Subcutaneous adipose tissue (tissue), 4 donors: ENCODE results near the gene AUTS2. TPM values are rescaled to one million over a fixed set of nuclear protein-coding genes. Genes with fewer than 3 reads are reported as not detected.

Experiments
- CTCF ChIP-seq: fragments of 450-650 bp; IDR thresholded peaks from one replicate; pipeline ENCODE4 v1.5.1; 2016; ENCODE audit warnings: low read depth, mild to moderate bottlenecking, control low read depth, antibody characterized with exemption, moderate library complexity
- total RNA-seq, 4 donors: library from RNA; depleted of rRNA; stranded (reverse); fragments of >200 nt; gene quantifications; one replicate each; pipeline ENCODE4 v1.1.0, GENCODE V29; 2016

The AUTS2 gene
- total RNA-seq, 4 donors from 2014 or later, result 22.4 to 46.9 (median 27.4) TPM

- TF ChIP-seq CTCF, result no peak
Measured at GRCh38 chr7:70463352-70463938, 865.2 kb downstream of the AUTS2 start.

DNA sequence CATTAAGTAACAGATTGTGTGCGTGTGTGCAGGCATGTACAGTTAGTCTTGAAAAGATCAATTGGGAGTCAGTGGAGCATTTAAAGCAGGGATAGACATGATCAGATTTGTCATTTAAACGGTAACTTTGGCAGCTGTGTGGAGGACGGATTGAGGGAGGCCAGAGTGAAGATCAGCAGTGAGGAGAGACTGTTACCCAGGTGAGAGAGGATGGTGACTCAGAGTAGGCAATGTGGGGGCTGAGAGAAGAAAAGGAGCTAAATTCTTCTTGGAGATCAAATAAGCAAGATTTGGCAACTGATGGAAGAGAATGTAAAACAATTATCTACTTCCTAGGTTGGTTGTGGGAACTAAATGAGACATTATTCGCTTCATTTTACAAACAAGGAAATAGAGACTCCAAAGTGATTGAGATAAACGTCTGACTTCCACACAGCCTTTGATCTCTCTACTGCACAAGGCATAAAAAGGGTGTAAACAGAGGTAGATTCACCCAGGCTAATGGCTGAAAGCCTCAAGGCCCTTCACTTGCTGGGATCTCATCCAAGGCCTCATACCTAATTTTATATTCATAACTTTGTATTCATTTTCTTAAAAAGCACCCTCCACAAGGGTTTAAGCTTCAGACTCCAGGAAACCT, 868.6 kb downstream of the AUTS2 start:
- TF ChIP-seq CTCF, result no peak

DNA sequence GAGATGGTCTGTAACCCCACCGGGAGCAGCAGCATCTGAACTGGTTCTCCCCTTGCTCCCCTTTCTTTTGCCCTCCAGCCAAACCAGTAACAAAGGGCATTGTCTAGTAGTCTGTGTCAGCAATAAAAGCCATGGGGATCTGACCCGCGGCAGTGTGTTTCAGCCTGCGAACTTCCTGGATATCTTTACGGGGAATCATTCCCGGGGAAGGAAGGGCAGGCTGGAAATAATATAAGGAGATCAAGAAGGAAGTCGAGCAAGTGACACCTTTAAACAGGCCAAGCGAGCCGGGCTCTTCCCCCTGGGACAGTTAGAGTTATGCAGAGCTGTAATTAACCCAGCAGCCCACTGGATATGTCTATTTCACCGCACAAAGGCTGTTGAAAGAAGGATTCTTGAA, 872.5 kb downstream of the AUTS2 start:
- no peak for TF ChIP-seq CTCF

DNA sequence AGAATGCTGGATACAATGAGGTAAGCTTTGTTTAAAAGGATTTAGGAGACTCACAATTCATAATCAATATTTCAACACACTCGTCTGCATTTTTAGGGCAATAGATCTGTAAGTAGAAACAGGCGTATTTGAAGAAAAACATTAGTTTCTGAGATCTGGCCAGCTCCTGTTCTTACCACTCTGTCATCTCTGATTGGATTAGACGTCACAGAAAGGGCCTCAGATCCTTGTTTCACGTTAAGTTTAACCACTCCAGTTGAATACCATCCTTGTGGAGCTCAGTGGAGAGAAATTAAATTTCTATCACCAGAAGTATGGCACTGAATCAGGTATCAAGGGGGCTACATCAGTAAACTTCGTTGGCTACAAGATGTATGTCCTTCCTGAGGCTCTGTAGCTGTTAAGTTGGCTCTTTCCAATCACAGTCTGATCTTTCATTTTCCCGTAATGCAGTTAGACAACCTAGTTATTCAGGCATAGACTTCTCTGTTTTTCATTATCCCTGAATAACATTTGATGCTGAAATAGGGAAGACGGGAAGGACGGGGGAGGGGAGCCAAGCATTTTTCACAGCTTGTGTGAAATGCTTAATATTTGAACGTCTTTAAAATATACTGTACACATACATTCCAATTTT, 874.4 kb downstream of the AUTS2 start:
- no peak for TF ChIP-seq CTCF

DNA sequence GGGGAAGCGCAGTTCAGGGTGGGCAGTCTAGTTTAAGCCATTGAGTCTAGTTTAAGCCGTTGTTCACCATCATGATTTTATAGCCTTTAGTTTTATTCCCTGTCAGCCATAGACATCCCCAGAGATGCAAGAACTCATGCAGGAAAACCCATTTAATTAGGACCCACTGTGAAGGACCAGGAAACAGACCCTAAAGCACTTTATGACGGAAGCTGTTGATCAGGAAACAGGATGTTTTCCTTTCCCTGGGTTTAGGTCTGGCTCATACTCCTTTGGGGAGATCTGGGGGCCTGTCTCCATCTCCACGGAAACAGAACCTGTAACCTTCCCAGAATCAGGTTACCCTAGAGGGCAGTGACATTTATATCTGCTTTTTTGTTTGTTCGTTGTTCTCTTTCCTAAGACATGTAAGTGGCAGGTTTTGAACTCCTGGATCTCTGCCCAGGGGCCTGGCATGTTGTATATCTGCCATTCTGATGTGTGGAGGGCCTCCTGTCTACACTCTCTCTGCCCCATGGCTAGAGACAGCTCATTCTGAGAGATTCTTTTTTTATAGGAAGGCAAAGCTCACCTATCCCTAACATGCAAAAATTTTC, 876.5 kb downstream of the AUTS2 start:
- no peak for TF ChIP-seq CTCF

GRCh38 chr7:70477036-70478010, 879.0 kb downstream of the AUTS2 start:
- TF ChIP-seq CTCF, result no peak
